Panc1 (cell line): Measurements from ENCODE around the gene PSORS1C1. TPM values are rescaled to one million over a fixed set of nuclear protein-coding genes. Genes with fewer than 3 reads are reported as not detected.

ENCODE experiments used
- ATAC-seq: fragments of 200-7000 bp; cut with Tn5 transposase; 2 replicates; pipeline ENCODE4 v1.9.1; 2020; ENCODE audit warnings: mild to moderate bottlenecking, moderate library complexity
- BruUV-seq: library from RNA; stranded (reverse); fragments of 400-500 nt; replicated peaks from 2 replicates; lab custom pipeline; 2021; lab: Mats Ljungman, UMichigan
- CTCF ChIA-PET: fragments of 300-600 bp; sonication (Branson Sonifier 250); formaldehyde crosslinking; loops from one replicate; lab custom pipeline; 2022; ENCODE audit warnings: antibody characterized with exemption; lab: Charles Lee
- POLR2A ChIA-PET: fragments of 300-600 bp; sonication (Branson Sonifier 250); formaldehyde crosslinking; loops from one replicate; lab custom pipeline; 2022; ENCODE audit warnings: antibody characterized with exemption; lab: Charles Lee
- DNase-seq: peaks from one replicate; pipeline ENCODE4 v3.0.0-alpha.2; 2010; ENCODE audit warnings: low read depth, low spot score
- H3K27ac ChIP-seq: 2 replicates; pipeline ENCODE4 v1.5.1; 2011; ENCODE audit warnings: mild to moderate bottlenecking, low read length, inconsistent platforms
- H3K27me3 ChIP-seq: fragments of 200-500 bp; sonication (Bioruptor generic); 2 replicates; pipeline ENCODE4 v1.6.0; 2014; ENCODE audit warnings: low read length, inconsistent platforms; ENCODE audit not compliant: control insufficient read depth, insufficient read depth
- H3K36me3 ChIP-seq: fragments of 200-500 bp; sonication (Bioruptor generic); 2 replicates; pipeline ENCODE4 v1.5.1; 2014; ENCODE audit warnings: inconsistent platforms, mild to moderate bottlenecking, low read length, moderate library complexity; ENCODE audit not compliant: control insufficient read depth, insufficient read depth
- H3K4me1 ChIP-seq: 2 replicates; pipeline ENCODE4 v1.5.1; 2011; ENCODE audit warnings: inconsistent platforms, mild to moderate bottlenecking, low read length, moderate library complexity; ENCODE audit not compliant: control insufficient read depth, insufficient read depth
- H3K4me3 ChIP-seq, 2 experiments: 2 replicates each; pipeline ENCODE4 v1.5.1; 2011 to 2012; ENCODE audit warnings: low read depth in 2 of 2, low read length in 2 of 2, mild to moderate bottlenecking in 2 of 2, inconsistent platforms in 1 of 2, moderate library complexity in 1 of 2
- H3K9me3 ChIP-seq: fragments of 200-500 bp; sonication (Bioruptor generic); 2 replicates; pipeline ENCODE4 v1.5.1; 2014; ENCODE audit warnings: low read depth, mild to moderate bottlenecking, inconsistent platforms, low read length, moderate library complexity; ENCODE audit not compliant: control insufficient read depth, insufficient read depth
- CTCF ChIP-seq: fragments of 450-650 bp; IDR thresholded peaks from 2 replicates; pipeline ENCODE4 v1.5.1; 2017; ENCODE audit warnings: mild to moderate bottlenecking
- POLR2AphosphoS5 ChIP-seq: IDR thresholded peaks from 2 replicates; pipeline ENCODE4 v1.6.1; 2012; ENCODE audit warnings: mild to moderate bottlenecking, low read depth, low read length, moderate library complexity
- SIN3A ChIP-seq: IDR thresholded peaks from 2 replicates; pipeline ENCODE4 v1.6.1; 2012; ENCODE audit warnings: low read depth, mild to moderate bottlenecking, low read length, moderate library complexity, borderline replicate concordance; ENCODE audit not compliant: insufficient read depth
- TCF7L2 ChIP-seq: IDR thresholded peaks from 2 replicates; pipeline ENCODE4 v1.6.1; 2011; ENCODE audit warnings: mild to moderate bottlenecking, low read depth, low read length, inconsistent platforms
- in situ Hi-C: cut with HindIII; loops from 2 replicates; pipeline ENCODE4 v1.10.0; 2016; ENCODE audit warnings: low sequenced_read_pairs, low pct_unique_long_range_greater_than_20kb
- intact Hi-C: fragments of 100-400 bp; cut with micrococcal nuclease; formaldehyde crosslinking; loops from one replicate; pipeline ENCODE4 v1.10.0; 2022; ENCODE audit not compliant: unreplicated experiment
- total RNA-seq: library from RNA; stranded (reverse); gene quantifications from one replicate; pipeline ENCODE4 v1.2.1, GENCODE V29; 2021; ENCODE audit not compliant: unreplicated experiment
- TF ChIP-seq, protein P1 (sequence below), 2 experiments: IDR thresholded peaks; 2 replicates each; pipeline ENCODE4 v1.6.1; 2011 to 2012; ENCODE audit warnings: low read depth in 2 of 2, control low read depth in 1 of 2, low read length in 1 of 2, mild to moderate bottlenecking in 1 of 2, moderate library complexity in 1 of 2; ENCODE audit not compliant: insufficient read depth in 1 of 2

Gene PSORS1C1
- total RNA-seq, 1 experiment from 2014 or later = 2.9 TPM

DNA sequence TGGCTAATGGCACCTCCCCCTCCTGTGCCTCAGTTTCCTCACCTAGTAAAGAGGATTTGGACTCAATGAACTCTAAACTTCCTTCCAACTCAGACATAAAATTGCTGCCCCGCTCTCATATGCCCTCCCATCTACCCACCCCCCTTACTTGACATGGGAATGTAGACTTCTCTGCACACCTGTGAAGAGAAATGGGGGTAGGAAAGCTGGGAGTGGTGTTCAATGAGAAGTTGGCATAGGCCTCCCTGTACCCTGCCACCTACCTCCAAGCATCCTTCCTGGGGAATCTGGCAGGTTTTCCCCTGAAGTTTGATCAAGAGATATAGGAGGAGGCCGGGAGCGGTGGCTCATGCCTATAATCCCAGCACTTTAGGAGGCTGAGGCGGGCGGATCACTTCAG is 59.8 kb downstream of the PSORS1C1 start:
- ChIA-PET POLR2A (no interaction called here), CTCF (no interaction called here)
- intact Hi-C loops = no loop called here
- DNase-seq (no peak), ATAC-seq (no peak)
- no peak for TF ChIP-seq CTCF
- TF ChIP-seq POLR2AphosphoS5 = no peak
- TF ChIP-seq TCF7L2 = no peak
- no TSS peak for BruUV-seq
- Histone ChIP-seq H3K4me1 (no peaks in the 10 kb centered on the region), H3K27me3 (no peaks in the 10 kb centered on the region), H3K9me3 (no peaks in the 10 kb centered on the region), H3K36me3 (no peaks in the 10 kb centered on the region), H3K27ac (no peak overlapping the region), H3K4me3 (no peak overlapping the region)
- in situ Hi-C loops = no loop called here

DNA sequence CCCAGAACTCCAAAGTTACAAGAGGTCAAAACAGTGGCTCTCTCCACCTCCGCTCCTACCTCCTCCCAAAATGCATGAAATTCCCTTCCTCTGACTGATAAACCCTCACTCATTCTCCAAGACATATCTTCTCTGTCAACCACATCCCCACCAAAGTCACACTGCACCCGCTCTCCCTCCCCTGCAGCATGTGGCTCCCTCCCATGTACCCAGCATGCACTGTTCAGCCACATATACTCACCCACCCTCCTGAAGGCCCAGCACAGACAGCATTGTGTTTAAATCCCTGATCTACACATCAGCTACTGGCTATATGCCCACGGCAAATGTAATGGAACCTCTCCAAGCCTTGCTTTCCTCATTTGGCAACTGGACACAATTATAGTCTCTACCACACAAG is 61.4 kb downstream of the PSORS1C1 start:
- H3K9me3 ChIP-seq = no peaks in the 10 kb centered on the region
- no peaks in the 10 kb centered on the region for H3K27me3 ChIP-seq
- BruUV-seq = no TSS peak
- no peak overlapping the region for H3K4me3 ChIP-seq
- in situ Hi-C loops (no loop called here), intact Hi-C loops (no loop called here)
- ChIA-PET CTCF (no interaction called here), POLR2A (no interaction called here)
- no peak for DNase-seq
- H3K4me1 ChIP-seq = no peaks in the 10 kb centered on the region
- H3K27ac ChIP-seq = no peak overlapping the region
- no peaks in the 10 kb centered on the region for H3K36me3 ChIP-seq
- no peak for ATAC-seq
- TF ChIP-seq CTCF (no peak), SIN3A (no peak), TCF7L2 (no peak), POLR2AphosphoS5 (no peak)
- TF ChIP-seq, protein P1, sequence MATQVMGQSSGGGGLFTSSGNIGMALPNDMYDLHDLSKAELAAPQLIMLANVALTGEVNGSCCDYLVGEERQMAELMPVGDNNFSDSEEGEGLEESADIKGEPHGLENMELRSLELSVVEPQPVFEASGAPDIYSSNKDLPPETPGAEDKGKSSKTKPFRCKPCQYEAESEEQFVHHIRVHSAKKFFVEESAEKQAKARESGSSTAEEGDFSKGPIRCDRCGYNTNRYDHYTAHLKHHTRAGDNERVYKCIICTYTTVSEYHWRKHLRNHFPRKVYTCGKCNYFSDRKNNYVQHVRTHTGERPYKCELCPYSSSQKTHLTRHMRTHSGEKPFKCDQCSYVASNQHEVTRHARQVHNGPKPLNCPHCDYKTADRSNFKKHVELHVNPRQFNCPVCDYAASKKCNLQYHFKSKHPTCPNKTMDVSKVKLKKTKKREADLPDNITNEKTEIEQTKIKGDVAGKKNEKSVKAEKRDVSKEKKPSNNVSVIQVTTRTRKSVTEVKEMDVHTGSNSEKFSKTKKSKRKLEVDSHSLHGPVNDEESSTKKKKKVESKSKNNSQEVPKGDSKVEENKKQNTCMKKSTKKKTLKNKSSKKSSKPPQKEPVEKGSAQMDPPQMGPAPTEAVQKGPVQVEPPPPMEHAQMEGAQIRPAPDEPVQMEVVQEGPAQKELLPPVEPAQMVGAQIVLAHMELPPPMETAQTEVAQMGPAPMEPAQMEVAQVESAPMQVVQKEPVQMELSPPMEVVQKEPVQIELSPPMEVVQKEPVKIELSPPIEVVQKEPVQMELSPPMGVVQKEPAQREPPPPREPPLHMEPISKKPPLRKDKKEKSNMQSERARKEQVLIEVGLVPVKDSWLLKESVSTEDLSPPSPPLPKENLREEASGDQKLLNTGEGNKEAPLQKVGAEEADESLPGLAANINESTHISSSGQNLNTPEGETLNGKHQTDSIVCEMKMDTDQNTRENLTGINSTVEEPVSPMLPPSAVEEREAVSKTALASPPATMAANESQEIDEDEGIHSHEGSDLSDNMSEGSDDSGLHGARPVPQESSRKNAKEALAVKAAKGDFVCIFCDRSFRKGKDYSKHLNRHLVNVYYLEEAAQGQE (IDR thresholded peaks at IDR 0.05; ENCODE audit: insufficient read depth in 1 of 2, low read depth in 2 of 2, low read length in 1 of 2) = no peak
